Measurements from ENCODE around the gene TBX5. TPM values are rescaled to one million over a fixed set of nuclear protein-coding genes. Genes with fewer than 3 reads are reported as not detected.

Gene TBX5
- total and polyA plus RNA-seq, 2 donors (not counting 1 experiment from before 2014, with no cell fraction given), result not detected

GRCh38 chr12:114443607-114444421 is 37.9 kb upstream of the TBX5 start:
- TF ChIP-seq EZH2 (IDR thresholded peaks at IDR 0.05; ENCODE audit: borderline replicate concordance, insufficient read depth, low read depth, low read length, poor library complexity, severe bottlenecking) (no peak), CTCF (IDR thresholded peaks at IDR 0.05) (no peak)
- no peak overlapping the region for H3K4me3 Mint-ChIP-seq
- Histone ChIP-seq H3K36me3 (replicated peaks in 1 of 2; ENCODE audit: control extremely low read depth in 1 of 2, control insufficient read depth in 1 of 2, extremely low read depth in 1 of 2, insufficient read depth in 2 of 2, low read length in 1 of 2) (no peaks in the 10 kb centered on the region), H3K79me2 (ENCODE audit: control insufficient read depth, insufficient read depth, low read length) (no peaks in the 10 kb centered on the region), H4K20me1 (ENCODE audit: control insufficient read depth, insufficient read depth, low read length, poor library complexity, severe bottlenecking) (no peaks in the 10 kb centered on the region), H3K9ac (ENCODE audit: low read length) (no peak overlapping the region), H3K9me3 (ENCODE audit: control extremely low read depth in 1 of 3, control insufficient read depth in 2 of 3, insufficient read depth in 1 of 3, low read length in 2 of 3) (peaks cover 0 to 19% (median 0%) of the 10 kb centered on the region in 3 donors), H3K4me1 (ENCODE audit: control insufficient read depth in 2 of 2, insufficient read depth in 2 of 2, low read length in 2 of 2) (no peaks in the 10 kb centered on the region), H3K4me2 (replicated peaks; ENCODE audit: low read depth, low read length, poor library complexity, severe bottlenecking) (no peak overlapping the region), H3K4me3 (ENCODE audit: control extremely low read depth in 1 of 5, extremely low read depth in 1 of 5, insufficient read depth in 1 of 5, low read depth in 2 of 5, low read length in 4 of 5) (no peak overlapping the region), H3K27ac (ENCODE audit: low read length in 2 of 2) (no peak overlapping the region), H3K27me3 (replicated peaks in 1 of 4; ENCODE audit: control extremely low read depth in 1 of 4, control insufficient read depth in 3 of 4, insufficient read depth in 4 of 4, low read length in 3 of 4) (peaks cover 0 to 78% (median 38%) of the 10 kb centered on the region in 4 experiments), H2AFZ (ENCODE audit: insufficient read depth, low read depth, low read length, poor library complexity, severe bottlenecking) (no peak overlapping the region)
- POLR2A ChIA-PET, result no interaction called here
- intact Hi-C loops (cut with micrococcal nuclease), result no loop called here
- H3K9me3 Mint-ChIP-seq (ENCODE audit: insufficient read depth), result no peaks in the 10 kb centered on the region
- ATAC-seq (ENCODE audit: low read depth) (no peak), DNase-seq (no peak)
- no peaks in the 10 kb centered on the region for H3K4me1 Mint-ChIP-seq
- peaks cover 77% of the 10 kb centered on the region for H3K27me3 Mint-ChIP-seq
- CTCF ChIA-PET, result no interaction called here
- 10% methylated on average over 51 of the region's 53 CpGs for WGBS (ENCODE audit: insufficient coverage)
- H3K27ac Mint-ChIP-seq, result no peak overlapping the region

DNA sequence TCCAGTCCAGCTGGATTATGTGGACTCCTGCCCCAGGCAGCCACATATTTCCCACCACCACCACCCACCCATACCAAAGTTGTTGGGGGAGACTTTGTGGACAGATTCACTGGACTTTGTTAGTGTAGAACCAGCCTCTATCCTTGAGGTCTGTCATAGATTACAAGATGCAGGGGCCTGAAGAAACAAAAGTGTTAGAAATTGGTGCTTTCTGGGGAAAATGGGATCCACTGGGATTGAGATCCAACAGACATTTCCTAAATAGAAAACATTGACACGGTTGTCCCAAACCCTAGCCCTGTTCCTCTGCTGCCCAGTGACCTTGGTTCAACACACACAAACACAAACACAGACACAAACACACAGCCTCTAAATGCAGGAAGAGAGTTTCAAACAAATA is 36.6 kb upstream of the TBX5 start:
- POLR2A ChIA-PET, result no interaction called here

More for the DNA sequence above, 36.6 kb upstream of the TBX5 start:
- CTCF ChIA-PET, result no interaction called here
- intact Hi-C loops (cut with micrococcal nuclease), result no loop called here
- no peak overlapping the region for H3K27ac ChIP-seq (ENCODE audit: low read length in 2 of 2)
- no peaks in the 10 kb centered on the region for H3K79me2 ChIP-seq (ENCODE audit: control insufficient read depth, insufficient read depth, low read length)
- peaks cover 0 to 72% (median 42%) of the 10 kb centered on the region in 4 experiments for H3K27me3 ChIP-seq (replicated peaks in 1 of 4; ENCODE audit: control extremely low read depth in 1 of 4, control insufficient read depth in 3 of 4, insufficient read depth in 4 of 4, low read length in 3 of 4)
- Mint-ChIP-seq H3K27me3 (peaks cover 78% of the 10 kb centered on the region), H3K9me3 (ENCODE audit: insufficient read depth) (no peaks in the 10 kb centered on the region), H3K27ac (no peak overlapping the region), H3K4me1 (no peaks in the 10 kb centered on the region), H3K4me3 (no peak overlapping the region)
- H3K9ac ChIP-seq (ENCODE audit: low read length), result no peak overlapping the region
- H3K9me3 ChIP-seq (ENCODE audit: control extremely low read depth in 1 of 3, control insufficient read depth in 2 of 3, insufficient read depth in 1 of 3, low read length in 2 of 3), result peaks cover 0 to 19% (median 0%) of the 10 kb centered on the region in 3 donors
- no peak for ATAC-seq (ENCODE audit: low read depth)
- H3K36me3 ChIP-seq (replicated peaks in 1 of 2; ENCODE audit: control extremely low read depth in 1 of 2, control insufficient read depth in 1 of 2, extremely low read depth in 1 of 2, insufficient read depth in 2 of 2, low read length in 1 of 2), result no peaks in the 10 kb centered on the region
- H3K4me3 ChIP-seq (ENCODE audit: control extremely low read depth in 1 of 5, extremely low read depth in 1 of 5, insufficient read depth in 1 of 5, low read depth in 2 of 5, low read length in 4 of 5), result no peak overlapping the region
- H3K4me2 ChIP-seq (replicated peaks; ENCODE audit: low read depth, low read length, poor library complexity, severe bottlenecking), result no peak overlapping the region
- no peak overlapping the region for H2AFZ ChIP-seq (ENCODE audit: insufficient read depth, low read depth, low read length, poor library complexity, severe bottlenecking)
- H3K4me1 ChIP-seq (ENCODE audit: control insufficient read depth in 2 of 2, insufficient read depth in 2 of 2, low read length in 2 of 2), result no peaks in the 10 kb centered on the region
- no peaks in the 10 kb centered on the region for H4K20me1 ChIP-seq (ENCODE audit: control insufficient read depth, insufficient read depth, low read length, poor library complexity, severe bottlenecking)
- 20% methylated on average over 1 of the region's 1 CpG for WGBS (ENCODE audit: insufficient coverage)
- no peak for DNase-seq
- TF ChIP-seq CTCF (IDR thresholded peaks at IDR 0.05) (no peak), EZH2 (IDR thresholded peaks at IDR 0.05; ENCODE audit: borderline replicate concordance, insufficient read depth, low read depth, low read length, poor library complexity, severe bottlenecking) (no peak)

All from B cell (primary cell).